GM11168 (cell line): ENCODE data around the gene OR52L1.
"Not testable (repeated sequence)": the region's sequence is repeated elsewhere in the genome, so short reads cannot be mapped to it uniquely, and the experiment has no call there.

Experiments
- in situ Hi-C: fragments of 300-500 bp; cut with MboI; formaldehyde crosslinking; loops from one replicate; pipeline ENCODE4 v1.12.0; 2022; ENCODE audit warnings: low sequenced_read_pairs; ENCODE audit not compliant: unreplicated experiment

The OR52L1 gene

DNA sequence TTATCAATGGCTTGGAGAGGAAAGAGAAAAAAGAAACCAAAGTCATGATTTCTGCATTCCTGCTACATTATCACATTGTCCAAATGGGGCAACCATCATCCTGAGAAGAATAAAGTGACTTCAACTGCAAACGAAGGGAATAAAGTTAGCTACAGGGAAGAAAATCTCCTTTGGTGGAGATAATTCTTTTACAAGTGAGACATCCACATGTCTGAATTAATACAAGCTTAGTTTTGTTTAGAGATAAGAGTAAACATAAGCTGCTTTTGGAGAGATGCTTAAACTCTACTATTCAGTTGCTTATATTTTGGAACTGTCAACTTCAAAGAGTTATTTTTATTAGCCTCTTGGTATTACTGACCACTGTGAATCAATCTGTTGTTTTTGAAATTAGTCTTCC, at the start of gene OR52L1:
OR52L1 (minus strand) TSS at position 101 of the 400 bp plus-strand sequence; CDS start at position 46, 55 bp downstream.
- in situ Hi-C loops: no loop called here

DNA sequence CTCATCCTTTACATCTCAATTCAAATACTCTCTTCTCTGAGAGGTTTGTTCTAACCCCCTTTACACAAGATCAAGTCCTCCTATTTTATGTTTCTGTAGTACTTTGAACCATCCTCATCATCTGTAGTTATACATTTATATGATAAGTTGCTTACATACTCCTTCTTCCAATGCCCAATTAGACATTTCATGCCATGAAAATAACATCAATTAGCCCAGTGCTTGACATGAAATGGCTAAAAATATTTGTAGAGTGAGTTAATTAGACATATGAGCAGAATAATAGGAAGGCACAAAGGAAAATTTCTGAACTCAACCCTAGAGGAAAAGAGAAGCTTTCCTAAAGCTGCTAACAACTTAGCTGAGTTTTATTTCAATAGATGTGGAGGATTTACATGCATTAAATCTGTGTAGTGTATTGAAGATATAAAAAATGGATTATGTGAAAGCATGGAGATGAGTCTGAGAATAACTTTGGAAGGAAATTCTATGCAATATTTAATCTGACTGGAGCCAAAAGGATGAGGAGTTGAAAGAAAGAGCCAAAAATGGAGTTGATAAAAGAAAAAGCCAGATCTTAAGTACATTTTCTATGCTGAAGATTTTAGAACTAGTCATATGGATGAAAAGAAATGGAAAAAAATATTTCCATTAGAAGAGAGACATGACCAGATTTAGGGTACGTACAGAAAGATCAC, 44.1 kb upstream of the OR52L1 start, which contains the start of gene OR56A1:
OR56A1 (minus strand) TSS at position 51 of the 698 bp plus-strand sequence. CDS start 3,066 bp downstream, outside the sequence.
- in situ Hi-C loops: no loop called here

DNA sequence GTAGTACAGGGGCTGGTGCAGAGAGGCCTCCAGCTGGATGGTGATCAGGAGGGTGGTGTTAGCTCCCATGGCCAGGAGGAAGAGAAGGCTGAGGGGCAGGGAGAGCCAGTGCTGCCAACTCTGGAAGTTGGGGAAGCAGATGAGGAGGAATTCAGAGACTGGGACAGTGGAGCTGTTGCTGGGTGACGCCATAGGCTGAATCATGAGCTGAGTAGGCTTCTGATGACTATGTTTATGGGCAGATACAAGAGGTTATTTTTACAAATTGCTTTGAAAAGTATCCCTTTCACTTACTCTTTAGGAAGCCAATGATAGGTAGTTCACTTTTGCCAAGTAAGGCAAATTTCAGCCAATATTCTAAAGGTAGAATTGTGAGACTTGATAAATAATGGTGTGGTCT, 40.7 kb upstream of the OR52L1 start:
- in situ Hi-C loops: no loop called here

DNA sequence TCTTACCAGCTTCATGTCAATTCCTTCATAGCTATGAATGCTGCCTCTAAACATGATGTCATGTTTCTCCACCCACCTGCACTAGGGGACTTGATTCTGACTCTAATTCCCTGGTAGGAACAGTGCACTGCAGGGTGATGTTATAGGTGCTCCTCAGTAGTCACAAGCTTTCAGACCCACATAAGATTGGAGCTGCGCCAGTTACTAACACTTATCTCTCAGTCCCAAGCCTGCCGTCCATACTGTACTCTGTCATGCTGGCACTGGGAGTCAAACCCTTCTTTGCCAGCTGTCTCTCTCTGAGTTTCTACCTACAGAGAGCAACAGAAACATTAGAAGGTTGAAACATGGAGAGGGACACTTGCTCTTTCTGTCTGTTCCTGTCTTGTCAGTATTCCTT, 38.3 kb upstream of the OR52L1 start:
- in situ Hi-C loops: no loop called here

- in situ Hi-C loops: loop anchor here (25.0 kb wide), 1 partner anchor 314 kb away; no protein-coding TSS in a partner anchor
Measured at GRCh38 chr11:6022956-6023355, 36.2 kb upstream of the OR52L1 start.

DNA sequence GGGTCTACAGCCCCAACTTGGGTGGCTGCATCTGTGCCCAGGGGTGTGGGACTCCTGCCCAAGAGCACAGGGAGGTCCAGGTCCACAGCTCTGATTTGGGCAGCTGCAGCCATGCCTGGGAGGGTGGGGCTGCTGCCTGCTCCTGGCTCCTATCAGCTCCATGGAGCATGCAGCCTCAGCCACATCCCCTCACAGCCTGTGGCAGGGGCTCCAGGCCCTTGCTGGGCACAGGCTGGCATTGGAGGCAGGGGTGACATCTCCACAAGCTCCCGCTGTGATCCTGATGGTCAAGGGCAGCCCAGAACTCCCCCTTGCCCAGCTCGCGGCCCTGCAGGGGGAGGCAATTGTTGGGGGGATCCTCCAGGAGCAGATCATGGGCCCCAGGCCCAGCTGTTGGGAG, 26.3 kb upstream of the OR52L1 start:
- in situ Hi-C loops: loop anchor here (25.0 kb wide), 1 partner anchor 324 kb away; no protein-coding TSS in a partner anchor

DNA sequence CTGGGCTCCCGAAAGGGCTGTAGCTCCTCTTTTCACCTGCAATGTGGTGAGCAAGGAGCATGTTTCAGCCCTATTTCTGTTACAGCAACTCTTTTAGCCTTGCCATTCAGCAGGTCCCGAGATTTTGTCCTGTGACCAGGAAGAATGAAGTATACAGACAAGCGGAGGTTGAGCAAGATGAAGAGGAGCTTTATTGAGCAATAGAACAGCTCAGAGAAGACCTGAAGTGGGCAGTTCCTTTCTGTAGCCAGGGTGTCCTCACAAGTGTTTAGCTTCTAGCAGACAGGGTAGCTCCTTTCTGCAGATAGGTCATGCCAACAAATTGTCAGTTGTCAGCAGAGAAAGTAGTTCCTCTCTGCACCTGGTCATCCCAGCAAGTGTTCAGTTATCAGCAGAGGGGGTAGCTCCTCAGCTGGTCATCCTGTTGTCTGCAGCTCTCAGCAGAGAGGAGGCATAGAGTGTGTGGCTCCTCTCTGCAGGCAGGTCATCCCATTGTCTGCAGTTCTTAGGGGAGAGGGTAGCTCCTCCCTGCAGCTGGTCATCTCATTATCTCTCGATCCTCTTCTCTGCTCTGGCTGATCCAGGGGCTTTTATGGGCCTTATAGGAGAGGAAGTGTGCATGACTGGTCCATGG, 25.4 kb upstream of the OR52L1 start:
- in situ Hi-C loops: loop anchor here (25.0 kb wide), 1 partner anchor 325 kb away; no protein-coding TSS in a partner anchor

DNA sequence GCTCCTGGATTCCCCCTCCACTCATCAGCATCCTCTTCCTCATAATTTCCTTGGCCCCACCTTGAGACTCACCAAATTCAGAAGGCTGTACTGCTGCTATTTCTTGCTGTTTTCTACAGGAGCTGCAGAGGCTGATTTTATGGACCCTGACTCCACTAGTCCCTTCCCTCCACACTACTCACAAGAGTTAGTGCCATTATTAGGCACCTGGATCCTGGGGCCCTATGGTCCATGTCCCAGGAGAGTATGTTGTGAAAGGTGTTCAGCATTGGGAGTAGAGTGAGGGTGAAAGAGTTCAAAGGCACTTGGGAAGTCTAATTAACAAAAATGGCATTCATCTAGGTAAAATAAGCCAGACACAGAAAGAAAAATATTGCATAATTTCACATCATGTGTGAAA, 20.1 kb upstream of the OR52L1 start, which contains the start of gene OR56A4:
OR56A4 (minus strand) TSS at position 101 of the 400 bp plus-strand sequence. CDS start 3,954 bp downstream, outside the sequence.
- in situ Hi-C loops: loop anchor here (25.0 kb wide), 1 partner anchor 330 kb away; no protein-coding TSS in a partner anchor

GRCh38 chr11:6006395-6006794, 19.6 kb upstream of the OR52L1 start:
- in situ Hi-C loops: loop anchor here (25.0 kb wide), 1 partner anchor 331 kb away; no protein-coding TSS in a partner anchor

DNA sequence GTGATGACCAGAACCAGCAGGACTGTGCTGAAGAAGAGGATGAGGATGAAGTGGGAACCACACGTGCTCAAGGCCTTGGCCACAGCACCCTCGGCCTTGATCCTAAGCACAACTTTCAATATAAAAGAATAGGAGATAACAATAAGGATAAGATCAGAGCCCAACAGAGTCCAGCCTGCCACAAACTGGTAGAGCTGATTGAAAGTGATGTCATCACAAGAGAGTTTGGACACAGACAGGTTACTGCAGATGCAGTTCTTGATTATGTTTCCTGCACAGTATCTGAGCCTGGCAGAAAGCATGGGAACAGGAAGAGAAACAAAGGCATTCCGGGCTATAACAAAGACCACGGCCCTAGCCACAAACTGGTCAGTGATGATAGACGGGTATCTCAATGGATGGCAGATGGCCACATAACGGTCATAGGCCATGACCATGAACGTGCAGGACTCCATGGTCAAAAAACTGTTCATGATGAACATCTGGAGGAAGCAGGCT, 15.5 kb upstream of the OR52L1 start:
- in situ Hi-C loops: loop anchor here (25.0 kb wide), 1 partner anchor 335 kb away; no protein-coding TSS in a partner anchor

GRCh38 chr11:5994791-5995190, 8.0 kb upstream of the OR52L1 start:
- in situ Hi-C loops: no loop called here

- in situ Hi-C loops: no loop called here
Measured at GRCh38 chr11:5992604-5993251, 5.9 kb upstream of the OR52L1 start.

DNA sequence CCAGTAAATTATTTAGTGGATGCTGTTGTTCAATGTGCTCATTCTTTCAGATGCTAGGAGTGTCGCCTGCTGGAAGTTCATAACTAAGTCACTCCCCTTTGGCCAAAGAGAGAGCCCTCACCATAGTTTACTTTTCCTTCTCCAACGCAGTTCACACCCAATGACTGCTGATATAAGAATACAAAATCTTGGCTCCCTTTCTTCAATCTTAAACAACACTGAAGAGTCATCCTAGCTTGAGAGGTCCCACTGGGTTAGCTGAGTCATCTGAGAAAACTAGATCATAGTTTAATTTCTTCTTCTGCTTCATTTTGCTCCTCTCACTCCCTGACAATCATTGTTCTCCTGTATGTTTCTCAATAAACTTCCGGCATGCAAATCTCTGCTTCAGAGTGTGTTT, 5.4 kb upstream of the OR52L1 start:
- in situ Hi-C loops: no loop called here

GRCh38 chr11:5989203-5989602, 2.4 kb upstream of the OR52L1 start:
- in situ Hi-C loops: no loop called here

GRCh38 chr11:5983443-5983842, 3.3 kb downstream of the OR52L1 start:
- in situ Hi-C loops: no loop called here

- in situ Hi-C loops: no loop called here
Measured at GRCh38 chr11:5973530-5973929, 13.3 kb downstream of the OR52L1 start.

DNA sequence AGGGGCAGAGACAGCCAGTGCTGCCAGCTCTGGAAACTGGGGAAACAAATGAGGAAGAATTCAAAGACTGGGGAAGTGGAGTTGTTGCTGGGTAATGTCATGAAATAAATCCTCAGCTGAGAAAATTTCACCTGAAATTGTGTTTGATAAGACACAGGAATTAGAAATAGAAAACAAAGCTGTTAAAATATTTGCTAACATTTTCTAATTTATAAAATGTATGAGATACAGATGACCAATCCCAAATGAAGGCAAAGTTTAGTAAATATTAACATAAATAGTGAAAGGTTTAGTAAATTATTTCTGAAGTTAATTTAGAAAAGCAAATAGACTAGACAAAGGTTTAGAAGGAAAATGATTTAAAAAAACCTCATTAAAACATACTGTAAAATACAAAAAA, 18.4 kb downstream of the OR52L1 start, which contains the start of gene OR56A5:
OR56A5 (minus strand) TSS at position 101 of the 400 bp plus-strand sequence; CDS start at position 101, 0 bp downstream.
- in situ Hi-C loops: no loop called here

DNA sequence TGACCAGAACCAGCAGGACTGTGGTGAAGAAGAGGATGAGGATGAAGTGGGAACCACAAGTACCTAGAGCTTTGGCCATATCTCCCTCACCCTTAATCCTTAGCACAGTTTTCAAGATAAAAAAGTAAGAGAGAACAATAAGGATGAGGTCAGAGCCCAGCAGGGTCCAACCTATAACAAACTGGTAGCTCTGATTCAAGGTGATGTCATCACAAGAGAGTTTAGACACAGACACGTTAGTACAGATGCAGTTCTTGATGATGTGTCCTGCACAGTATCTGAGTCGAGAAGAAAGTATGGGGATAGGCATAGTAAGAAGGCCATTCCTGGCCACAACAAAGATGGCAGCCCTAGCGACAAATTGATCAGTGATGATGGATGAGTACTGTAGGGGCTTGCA, 19.1 kb downstream of the OR52L1 start:
- in situ Hi-C loops: no loop called here

GRCh38 chr11:5966958-5967357, 19.8 kb downstream of the OR52L1 start:
- in situ Hi-C loops: no loop called here

GRCh38 chr11:5960704-5961320, 26.0 kb downstream of the OR52L1 start:
- in situ Hi-C loops: not testable (repeated sequence)
